Effector memory CD8-positive, alpha-beta T cell (primary cell): ENCODE results near the gene FBXL3.

Experiments used
- ATAC-seq: fragments of 150-1000 bp; cut with Tn5 transposase; replicated peaks from 2 replicates; pipeline ENCODE4 v1.10.0; 2021; ENCODE audit warnings: mild to moderate bottlenecking, moderate library complexity
- DNase-seq, 3 experiments: peaks; one replicate each; pipeline ENCODE4 v3.0.0; 2021
- H3K27ac Mint-ChIP-seq, 2 donors: one replicate each; pipeline ENCODE4 v1.8.0; 2022; ENCODE audit warnings: mild to moderate bottlenecking in 2 of 2, mixed read lengths in 2 of 2, moderate library complexity in 2 of 2
- H3K27me3 Mint-ChIP-seq, 2 donors: one replicate each; pipeline ENCODE4 v1.8.0; 2022; ENCODE audit warnings: mixed read lengths in 2 of 2
- H3K36me3 Mint-ChIP-seq: one replicate; pipeline ENCODE4 v1.8.0; 2022; ENCODE audit warnings: mild to moderate bottlenecking, moderate library complexity, mixed read lengths; ENCODE audit not compliant: insufficient read depth
- H3K4me1 Mint-ChIP-seq, 2 donors: one replicate each; pipeline ENCODE4 v1.8.0; 2022; ENCODE audit warnings: low read depth in 2 of 2, mixed read lengths in 2 of 2
- H3K4me3 Mint-ChIP-seq, 2 donors: one replicate each; pipeline ENCODE4 v1.8.0; 2022; ENCODE audit warnings: mild to moderate bottlenecking in 2 of 2, mixed read lengths in 2 of 2, moderate library complexity in 2 of 2
- H3K9me3 Mint-ChIP-seq, 2 donors: one replicate each; pipeline ENCODE4 v1.8.0; 2022; ENCODE audit warnings: mixed read lengths in 2 of 2
- total RNA-seq, 9 experiments: gene quantifications; one replicate each; lab custom pipeline; 2026; lab: John Stamatoyannopoulos, UW

The FBXL3 gene
- total RNA-seq: 52.7 to 229 (median 94.0) reads per million in 9 experiments

GRCh38 chr13:77026861-77027621 is at the start of gene FBXL3:
FBXL3 (minus strand) TSS chr13:77027159; CDS start chr13:77021860, 5,299 bp downstream.
- peaks cover 36 to 40% of the 10 kb centered on the region in 2 donors for H3K4me1 Mint-ChIP-seq

DNA sequence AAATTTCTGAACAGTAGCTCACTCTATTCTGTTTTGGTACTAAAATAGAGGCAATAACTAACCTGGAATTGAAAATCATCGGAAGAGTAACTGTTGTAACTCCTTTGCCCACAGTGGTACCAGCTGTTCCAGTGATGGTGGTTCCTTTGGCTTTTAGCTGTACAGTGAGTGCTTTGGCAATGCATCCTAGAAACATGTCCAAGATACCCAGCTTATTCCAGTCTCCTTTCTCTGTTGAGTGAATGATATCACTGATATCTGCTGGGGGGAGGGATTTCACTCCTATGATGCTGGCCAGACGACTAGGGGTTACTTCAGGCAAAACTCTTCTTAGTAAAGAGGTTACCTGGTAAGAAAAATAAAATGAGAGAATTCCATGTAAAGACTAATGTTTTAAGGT is 40.6 kb upstream of the FBXL3 start:
- H3K27me3 Mint-ChIP-seq: no peaks in the 10 kb centered on the region
- H3K9me3 Mint-ChIP-seq: no peaks in the 10 kb centered on the region
- ATAC-seq: no peak
- DNase-seq: no peak
- no peak overlapping the region for H3K4me3 Mint-ChIP-seq
- peak overlapping the region in 1 of 2 donors; percentile 64 for H3K27ac Mint-ChIP-seq
- H3K36me3 Mint-ChIP-seq: peaks cover 70% of the 10 kb centered on the region
- H3K4me1 Mint-ChIP-seq: no peaks in the 10 kb centered on the region

More at GRCh38 chr13:77026861-77027621, at the start of gene FBXL3:
- Mint-ChIP-seq H3K27me3 (peaks cover 7 to 9% of the 10 kb centered on the region in 2 donors), H3K9me3 (no peaks in the 10 kb centered on the region), H3K36me3 (peaks cover 36% of the 10 kb centered on the region), H3K4me3 (peak within 1 kb of the TSS; percentile 90 to 97), H3K27ac (peak within 1 kb of the TSS; percentile 93 to 96)
- ATAC-seq (peak; percentile 74), DNase-seq (peak; percentile 71 to 77 (median 75))

DNA sequence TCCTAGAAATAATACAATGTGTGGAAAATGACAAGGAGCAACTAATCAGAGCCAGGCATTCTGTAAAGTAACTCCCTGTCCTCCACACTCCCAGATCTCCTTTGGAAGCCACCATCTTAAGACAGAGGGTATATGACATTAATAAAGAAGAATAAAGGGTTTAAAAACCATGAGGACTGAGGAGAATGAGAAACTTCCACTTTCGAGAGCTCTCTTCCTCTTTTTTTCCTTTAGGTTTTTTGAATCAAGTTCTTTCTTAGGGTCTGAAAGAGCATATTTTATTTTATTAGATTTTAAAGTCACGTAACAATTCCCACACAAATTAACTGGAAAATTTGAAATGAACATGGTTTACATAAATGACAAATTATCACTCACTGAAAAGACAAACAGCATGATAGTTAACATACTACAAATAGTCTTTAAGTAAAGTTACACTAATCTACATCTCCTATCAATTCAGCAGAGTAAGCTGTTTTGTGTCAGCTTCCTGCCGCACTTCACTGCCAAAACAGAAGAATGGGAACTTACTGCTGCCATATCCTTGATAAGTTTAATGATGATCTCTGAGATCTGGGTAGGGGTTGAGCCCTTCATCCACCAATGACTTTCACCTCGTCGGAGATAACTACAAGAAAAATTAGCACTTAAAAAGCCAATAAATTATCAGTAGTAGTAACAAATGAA is 38.6 kb upstream of the FBXL3 start:
- no peak for ATAC-seq
- Mint-ChIP-seq H3K27me3 (no peaks in the 10 kb centered on the region), H3K27ac (peak overlapping the region in 1 of 2 donors; percentile 30), H3K36me3 (peaks cover 82% of the 10 kb centered on the region), H3K9me3 (no peaks in the 10 kb centered on the region), H3K4me3 (no peak overlapping the region), H3K4me1 (no peaks in the 10 kb centered on the region)
- DNase-seq: no peak

DNA sequence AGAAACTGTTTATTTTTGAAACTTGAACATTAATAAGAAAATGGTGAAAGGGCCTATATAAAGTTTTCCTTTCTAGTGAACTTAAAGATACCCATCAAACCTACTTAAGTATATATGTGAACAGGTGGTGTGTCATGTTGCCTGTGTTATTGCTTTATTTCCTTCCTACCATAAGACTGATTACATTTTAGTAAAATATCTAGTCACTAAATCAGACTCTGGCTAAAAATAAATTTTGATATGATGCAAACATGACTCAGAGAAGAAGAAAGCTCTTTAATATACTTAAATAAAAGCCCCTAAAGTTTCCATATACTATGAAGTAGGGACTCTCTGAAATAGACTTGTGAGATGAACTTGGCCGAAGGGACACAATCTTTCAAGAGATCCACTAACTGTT is 35.1 kb upstream of the FBXL3 start:
- Mint-ChIP-seq H3K4me1 (no peaks in the 10 kb centered on the region), H3K27me3 (no peaks in the 10 kb centered on the region), H3K4me3 (no peak overlapping the region), H3K36me3 (peaks cover 78% of the 10 kb centered on the region), H3K27ac (no peak overlapping the region), H3K9me3 (no peaks in the 10 kb centered on the region)
- DNase-seq (no peak), ATAC-seq (no peak)

GRCh38 chr13:77061362-77061761 is 34.4 kb upstream of the FBXL3 start:
- DNase-seq: no peak
- no peaks in the 10 kb centered on the region for H3K9me3 Mint-ChIP-seq

DNA sequence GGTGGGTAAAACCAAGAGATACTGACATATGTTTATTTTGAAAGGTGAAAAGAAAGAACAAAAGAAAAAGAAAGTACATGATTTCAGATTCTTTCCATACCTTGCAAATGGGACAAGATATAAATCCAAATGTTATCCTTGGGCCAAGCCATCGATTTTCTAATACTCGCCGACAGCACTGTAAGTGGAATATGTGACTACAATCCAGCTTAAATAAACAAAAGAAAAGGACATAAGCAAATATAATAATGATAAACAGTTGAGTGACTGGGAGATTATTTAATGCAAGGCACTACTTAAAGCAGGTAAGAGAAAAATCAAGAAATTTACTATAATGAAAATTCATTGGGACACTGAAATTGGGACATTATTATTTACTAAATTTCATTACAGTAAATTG is 29.9 kb upstream of the FBXL3 start:
- no peaks in the 10 kb centered on the region for H3K27me3 Mint-ChIP-seq
- ATAC-seq: no peak

More at GRCh38 chr13:77061362-77061761, 34.4 kb upstream of the FBXL3 start:
- H3K27me3 Mint-ChIP-seq: no peaks in the 10 kb centered on the region
- H3K27ac Mint-ChIP-seq: no peak overlapping the region
- peaks cover 80% of the 10 kb centered on the region for H3K36me3 Mint-ChIP-seq
- no peak overlapping the region for H3K4me3 Mint-ChIP-seq
- ATAC-seq: no peak
- H3K4me1 Mint-ChIP-seq: peaks cover 0 to 3% of the 10 kb centered on the region in 2 donors

GRCh38 chr13:77056382-77056781 is 29.4 kb upstream of the FBXL3 start:
- DNase-seq (no peak), ATAC-seq (no peak)
- Mint-ChIP-seq H3K4me1 (peaks cover 0 to 8% of the 10 kb centered on the region in 2 donors), H3K4me3 (no peak overlapping the region), H3K27me3 (no peaks in the 10 kb centered on the region), H3K9me3 (no peaks in the 10 kb centered on the region), H3K36me3 (peaks cover 82% of the 10 kb centered on the region), H3K27ac (peak overlapping the region in 1 of 2 donors; percentile 49)

More for the DNA sequence above, 29.9 kb upstream of the FBXL3 start:
- H3K4me1 Mint-ChIP-seq: peaks cover 0 to 8% of the 10 kb centered on the region in 2 donors
- H3K36me3 Mint-ChIP-seq: peaks cover 82% of the 10 kb centered on the region
- H3K9me3 Mint-ChIP-seq: no peaks in the 10 kb centered on the region
- H3K4me3 Mint-ChIP-seq: no peak overlapping the region
- H3K27ac Mint-ChIP-seq: peak overlapping the region in 1 of 2 donors; percentile 49
- DNase-seq: no peak

- no peak for ATAC-seq
- peaks cover 89% of the 10 kb centered on the region for H3K36me3 Mint-ChIP-seq
- DNase-seq: no peak
- peaks cover 0 to 8% of the 10 kb centered on the region in 2 donors for H3K4me1 Mint-ChIP-seq
- H3K27ac Mint-ChIP-seq: no peak overlapping the region
- no peaks in the 10 kb centered on the region for H3K9me3 Mint-ChIP-seq
- H3K27me3 Mint-ChIP-seq: no peaks in the 10 kb centered on the region
- no peak overlapping the region for H3K4me3 Mint-ChIP-seq
Measured at GRCh38 chr13:77055158-77055557, 28.2 kb upstream of the FBXL3 start.

- no peak overlapping the region for H3K4me3 Mint-ChIP-seq
- no peaks in the 10 kb centered on the region for H3K9me3 Mint-ChIP-seq
- H3K36me3 Mint-ChIP-seq: peaks cover 87% of the 10 kb centered on the region
- no peak overlapping the region for H3K27ac Mint-ChIP-seq
- no peaks in the 10 kb centered on the region for H3K27me3 Mint-ChIP-seq
- no peak for ATAC-seq
- DNase-seq: no peak
- peaks cover 0 to 8% of the 10 kb centered on the region in 2 donors for H3K4me1 Mint-ChIP-seq
Measured at GRCh38 chr13:77053192-77053591, 26.2 kb upstream of the FBXL3 start.

DNA sequence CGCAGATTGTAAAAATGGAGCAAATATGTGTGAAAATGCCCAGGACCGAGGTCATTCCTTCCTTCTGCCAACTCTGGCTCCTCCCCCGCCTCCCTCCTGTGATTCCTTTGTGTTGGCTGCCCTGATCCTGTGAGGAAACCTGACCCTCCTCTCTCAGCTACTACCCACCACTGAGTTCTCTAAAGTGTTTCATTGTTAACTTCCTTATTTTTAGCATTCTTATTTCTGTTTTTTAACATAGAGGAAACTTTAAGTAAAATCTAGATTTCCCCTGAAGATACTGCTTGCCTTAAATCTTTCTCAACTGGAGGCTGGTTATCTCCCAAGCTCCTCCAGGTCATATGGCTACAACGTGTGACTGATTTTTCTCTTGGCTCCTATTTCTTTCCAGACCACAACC is 21.7 kb upstream of the FBXL3 start:
- H3K36me3 Mint-ChIP-seq: peaks cover 69% of the 10 kb centered on the region
- no peaks in the 10 kb centered on the region for H3K27me3 Mint-ChIP-seq
- no peak overlapping the region for H3K4me3 Mint-ChIP-seq
- ATAC-seq (no peak), DNase-seq (no peak)
- H3K27ac Mint-ChIP-seq: peak overlapping the region; percentile 55 to 72
- H3K4me1 Mint-ChIP-seq: no peaks in the 10 kb centered on the region
- H3K9me3 Mint-ChIP-seq: no peaks in the 10 kb centered on the region

- Mint-ChIP-seq H3K27ac (peak overlapping the region; percentile 12 to 72), H3K36me3 (peaks cover 66% of the 10 kb centered on the region), H3K4me3 (no peak overlapping the region), H3K9me3 (no peaks in the 10 kb centered on the region), H3K4me1 (no peaks in the 10 kb centered on the region), H3K27me3 (no peaks in the 10 kb centered on the region)
- ATAC-seq (no peak), DNase-seq (no peak)
Measured at GRCh38 chr13:77047649-77048343, 20.8 kb upstream of the FBXL3 start.

- ATAC-seq: no peak
- peak overlapping the region; percentile 49 to 62 for H3K27ac Mint-ChIP-seq
- H3K36me3 Mint-ChIP-seq: peaks cover 21% of the 10 kb centered on the region
- DNase-seq: no peak
- H3K4me3 Mint-ChIP-seq: no peak overlapping the region
- H3K4me1 Mint-ChIP-seq: no peaks in the 10 kb centered on the region
- H3K9me3 Mint-ChIP-seq: no peaks in the 10 kb centered on the region
- H3K27me3 Mint-ChIP-seq: no peaks in the 10 kb centered on the region
Measured at GRCh38 chr13:77042566-77043177, 15.7 kb upstream of the FBXL3 start.

- no peak for ATAC-seq
- Mint-ChIP-seq H3K27ac (no peak overlapping the region), H3K36me3 (peaks cover 8% of the 10 kb centered on the region), H3K27me3 (no peaks in the 10 kb centered on the region), H3K9me3 (no peaks in the 10 kb centered on the region), H3K4me3 (no peak overlapping the region), H3K4me1 (no peaks in the 10 kb centered on the region)
- DNase-seq: no peak
Measured at GRCh38 chr13:77040835-77041234, 13.9 kb upstream of the FBXL3 start.
